DOHH2 (cell line): Measurements from ENCODE around the gene CUEDC1.

Source experiments
- EZH2phosphoT487 ChIP-seq: fragments of 200-600 bp; sonication (generic); IDR thresholded peaks from 2 replicates; pipeline ENCODE4 v1.6.1; 2017; ENCODE audit warnings: borderline replicate concordance, mild to moderate bottlenecking, antibody characterized with exemption, low read length, moderate library complexity, mixed read lengths
- TF ChIP-seq, protein P1 (sequence below): fragments of 200-600 bp; sonication (generic); IDR thresholded peaks from one replicate; pipeline ENCODE4 v1.5.1; 2014; ENCODE audit warnings: antibody characterized with exemption, mild to moderate bottlenecking, low read depth, low read length; ENCODE audit not compliant: poor library complexity, severe bottlenecking

DNA sequence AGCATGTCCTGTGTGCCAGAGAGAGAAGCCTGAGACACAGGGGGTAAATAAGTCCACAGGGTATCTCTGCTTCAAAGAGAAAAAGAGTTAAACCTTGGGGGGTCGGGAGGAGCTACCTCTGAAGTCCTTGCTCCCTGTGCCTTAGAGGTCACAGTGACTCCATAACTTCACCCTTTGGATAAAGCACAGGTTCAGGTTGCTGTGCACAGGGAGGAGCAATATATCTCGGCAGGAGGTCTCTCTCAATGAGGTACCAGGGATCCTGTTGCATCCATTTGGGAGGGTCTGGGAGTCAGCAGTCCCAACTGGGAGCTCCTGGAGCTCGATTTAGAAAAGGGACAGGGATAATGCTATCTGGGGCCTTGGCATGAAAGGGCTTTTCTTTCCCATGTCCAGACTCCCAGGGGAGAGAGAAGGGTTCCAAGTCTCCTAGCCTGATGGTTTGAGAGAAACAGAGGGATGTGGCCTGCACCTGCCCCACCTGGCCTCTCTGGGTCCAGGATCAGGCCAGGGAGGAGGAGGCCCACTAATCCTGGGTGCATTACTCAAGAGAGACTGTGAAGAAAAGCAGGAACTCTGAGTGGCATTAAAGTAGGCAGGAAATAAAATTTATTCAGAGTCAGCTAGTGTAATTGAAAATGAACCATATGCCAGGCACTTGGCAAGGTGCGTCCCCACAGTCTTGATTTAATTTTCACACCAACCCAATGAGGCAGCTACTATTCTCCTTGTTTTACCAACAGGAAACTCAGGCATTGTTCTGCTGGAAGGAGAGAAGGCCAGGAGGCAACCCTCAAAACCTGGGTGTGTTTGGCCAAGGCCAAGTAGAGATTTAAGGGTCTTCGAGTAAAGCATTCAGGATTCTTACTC, 40.7 kb downstream of the CUEDC1 start:
- TF ChIP-seq, protein P1, sequence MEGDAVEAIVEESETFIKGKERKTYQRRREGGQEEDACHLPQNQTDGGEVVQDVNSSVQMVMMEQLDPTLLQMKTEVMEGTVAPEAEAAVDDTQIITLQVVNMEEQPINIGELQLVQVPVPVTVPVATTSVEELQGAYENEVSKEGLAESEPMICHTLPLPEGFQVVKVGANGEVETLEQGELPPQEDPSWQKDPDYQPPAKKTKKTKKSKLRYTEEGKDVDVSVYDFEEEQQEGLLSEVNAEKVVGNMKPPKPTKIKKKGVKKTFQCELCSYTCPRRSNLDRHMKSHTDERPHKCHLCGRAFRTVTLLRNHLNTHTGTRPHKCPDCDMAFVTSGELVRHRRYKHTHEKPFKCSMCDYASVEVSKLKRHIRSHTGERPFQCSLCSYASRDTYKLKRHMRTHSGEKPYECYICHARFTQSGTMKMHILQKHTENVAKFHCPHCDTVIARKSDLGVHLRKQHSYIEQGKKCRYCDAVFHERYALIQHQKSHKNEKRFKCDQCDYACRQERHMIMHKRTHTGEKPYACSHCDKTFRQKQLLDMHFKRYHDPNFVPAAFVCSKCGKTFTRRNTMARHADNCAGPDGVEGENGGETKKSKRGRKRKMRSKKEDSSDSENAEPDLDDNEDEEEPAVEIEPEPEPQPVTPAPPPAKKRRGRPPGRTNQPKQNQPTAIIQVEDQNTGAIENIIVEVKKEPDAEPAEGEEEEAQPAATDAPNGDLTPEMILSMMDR = no peak
- no peak for TF ChIP-seq EZH2phosphoT487
